OCI-LY1 (cell line): Measurements from ENCODE around the gene MACIR.

Experiments used
- H2AFZ ChIP-seq: fragments of 200-600 bp; sonication (generic), shearing (Covaris generic); 2 replicates; pipeline ENCODE4 v1.6.0; 2014; ENCODE audit warnings: antibody characterized with exemption, mild to moderate bottlenecking, low read length
- H3F3A ChIP-seq: fragments of 200-600 bp; sonication (generic), shearing (Covaris generic); 2 replicates; pipeline ENCODE4 v1.6.0; 2014; ENCODE audit warnings: mild to moderate bottlenecking, antibody characterized with exemption, low read length, moderate library complexity; ENCODE audit not compliant: insufficient read depth
- H3K27ac ChIP-seq: fragments of 200-600 bp; sonication (generic); 2 replicates; pipeline ENCODE4 v1.5.1; 2014; ENCODE audit warnings: low read length, mixed run types, mild to moderate bottlenecking, low read depth; ENCODE audit not compliant: poor library complexity, severe bottlenecking
- H3K27me3 ChIP-seq: fragments of 200-600 bp; sonication (generic); 2 replicates; pipeline ENCODE4 v1.6.0; 2014; ENCODE audit warnings: antibody characterized with exemption, mild to moderate bottlenecking, low read length, moderate library complexity; ENCODE audit not compliant: insufficient read depth
- H3K36me3 ChIP-seq: fragments of 200-600 bp; sonication (generic); 2 replicates; pipeline ENCODE4 v1.6.1; 2014; ENCODE audit warnings: mild to moderate bottlenecking, antibody characterized with exemption, low read length, moderate library complexity, mixed read lengths; ENCODE audit not compliant: insufficient read depth
- H3K4me1 ChIP-seq: fragments of 200-600 bp; sonication (generic); 2 replicates; pipeline ENCODE4 v1.5.1; 2014; ENCODE audit warnings: mild to moderate bottlenecking, low read length, moderate library complexity; ENCODE audit not compliant: insufficient read depth, severe bottlenecking
- H3K4me2 ChIP-seq: fragments of 200-600 bp; sonication (generic), shearing (Covaris generic); 2 replicates; pipeline ENCODE4 v1.6.1; 2014; ENCODE audit warnings: low read length
- H3K4me3 ChIP-seq: fragments of 200-600 bp; sonication (generic); 2 replicates; pipeline ENCODE4 v1.5.1; 2014; ENCODE audit warnings: low read length, low read depth, mild to moderate bottlenecking, mixed read lengths; ENCODE audit not compliant: poor library complexity, severe bottlenecking
- H3K79me2 ChIP-seq: fragments of 200-600 bp; shearing (Covaris generic); 2 replicates; pipeline ENCODE4 v1.6.1; 2016; ENCODE audit warnings: mixed run types, low read length, mixed read lengths; ENCODE audit not compliant: insufficient read depth
- H3K9ac ChIP-seq: fragments of 200-600 bp; sonication (generic), shearing (Covaris generic); 2 replicates; pipeline ENCODE4 v1.6.1; 2014; ENCODE audit warnings: mild to moderate bottlenecking, low read length, mixed read lengths
- H3K9me2 ChIP-seq: fragments of 200-600 bp; sonication (generic), shearing (Covaris generic); 2 replicates; pipeline ENCODE4 v1.6.1; 2014; ENCODE audit warnings: low read depth, mild to moderate bottlenecking, low read length, mixed read lengths
- H3K9me3 ChIP-seq: fragments of 200-600 bp; shearing (Covaris generic); 2 replicates; pipeline ENCODE4 v1.6.1; 2014; ENCODE audit warnings: low read length, mixed read lengths
- H4K20me1 ChIP-seq: fragments of 200-600 bp; sonication (generic), shearing (Covaris generic); 2 replicates; pipeline ENCODE4 v1.6.0; 2016; ENCODE audit warnings: mild to moderate bottlenecking, low read length; ENCODE audit not compliant: insufficient read depth
- EZH2 ChIP-seq: fragments of 200-600 bp; sonication (generic), shearing (Covaris generic); IDR thresholded peaks from 2 replicates; pipeline ENCODE4 v1.8.0; 2017; ENCODE audit warnings: borderline replicate concordance, mixed run types, mild to moderate bottlenecking, antibody characterized with exemption, low read length, moderate library complexity, mixed read lengths
- TF ChIP-seq, protein P1 (sequence below): fragments of 200-600 bp; sonication (generic), shearing (Covaris generic); IDR thresholded peaks from 2 replicates; pipeline ENCODE4 v1.5.1; 2017; ENCODE audit warnings: mild to moderate bottlenecking, antibody characterized with exemption, low read length, moderate library complexity, mixed read lengths

The MACIR gene

DNA sequence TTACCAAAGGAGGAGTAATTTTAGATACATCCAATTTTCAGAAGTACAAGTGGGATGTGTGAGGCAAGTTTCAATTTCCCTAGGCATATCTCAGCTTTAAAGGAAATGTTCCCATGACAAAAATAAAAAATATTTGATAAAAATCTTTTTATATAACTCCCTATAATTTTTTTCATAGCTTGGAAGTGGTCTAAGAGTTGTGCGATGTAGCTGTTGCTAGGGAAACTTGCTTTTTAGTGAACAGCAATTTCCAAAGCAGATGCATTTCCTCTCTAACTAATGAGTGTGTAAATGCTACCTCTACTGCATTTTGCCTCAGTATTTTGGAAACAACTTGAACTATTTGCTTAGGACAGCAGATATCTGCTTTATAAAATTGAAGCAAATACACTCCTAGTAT, 39.6 kb downstream of the MACIR start:
- no peak overlapping the region for H2AFZ ChIP-seq
- no peaks in the 10 kb centered on the region for H3K79me2 ChIP-seq
- H3K9me3 ChIP-seq, result no peaks in the 10 kb centered on the region
- no peaks in the 10 kb centered on the region for H3K4me1 ChIP-seq
- TF ChIP-seq, protein P1, sequence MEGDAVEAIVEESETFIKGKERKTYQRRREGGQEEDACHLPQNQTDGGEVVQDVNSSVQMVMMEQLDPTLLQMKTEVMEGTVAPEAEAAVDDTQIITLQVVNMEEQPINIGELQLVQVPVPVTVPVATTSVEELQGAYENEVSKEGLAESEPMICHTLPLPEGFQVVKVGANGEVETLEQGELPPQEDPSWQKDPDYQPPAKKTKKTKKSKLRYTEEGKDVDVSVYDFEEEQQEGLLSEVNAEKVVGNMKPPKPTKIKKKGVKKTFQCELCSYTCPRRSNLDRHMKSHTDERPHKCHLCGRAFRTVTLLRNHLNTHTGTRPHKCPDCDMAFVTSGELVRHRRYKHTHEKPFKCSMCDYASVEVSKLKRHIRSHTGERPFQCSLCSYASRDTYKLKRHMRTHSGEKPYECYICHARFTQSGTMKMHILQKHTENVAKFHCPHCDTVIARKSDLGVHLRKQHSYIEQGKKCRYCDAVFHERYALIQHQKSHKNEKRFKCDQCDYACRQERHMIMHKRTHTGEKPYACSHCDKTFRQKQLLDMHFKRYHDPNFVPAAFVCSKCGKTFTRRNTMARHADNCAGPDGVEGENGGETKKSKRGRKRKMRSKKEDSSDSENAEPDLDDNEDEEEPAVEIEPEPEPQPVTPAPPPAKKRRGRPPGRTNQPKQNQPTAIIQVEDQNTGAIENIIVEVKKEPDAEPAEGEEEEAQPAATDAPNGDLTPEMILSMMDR, result no peak
- no peak for TF ChIP-seq EZH2
- no peaks in the 10 kb centered on the region for H4K20me1 ChIP-seq
- no peaks in the 10 kb centered on the region for H3K27me3 ChIP-seq
- no peak overlapping the region for H3K9ac ChIP-seq
- H3K9me2 ChIP-seq, result no peaks in the 10 kb centered on the region
- H3K4me2 ChIP-seq, result no peak overlapping the region
- no peaks in the 10 kb centered on the region for H3F3A ChIP-seq
- no peaks in the 10 kb centered on the region for H3K36me3 ChIP-seq
- no peak overlapping the region for H3K4me3 ChIP-seq
- H3K27ac ChIP-seq, result no peak overlapping the region

DNA sequence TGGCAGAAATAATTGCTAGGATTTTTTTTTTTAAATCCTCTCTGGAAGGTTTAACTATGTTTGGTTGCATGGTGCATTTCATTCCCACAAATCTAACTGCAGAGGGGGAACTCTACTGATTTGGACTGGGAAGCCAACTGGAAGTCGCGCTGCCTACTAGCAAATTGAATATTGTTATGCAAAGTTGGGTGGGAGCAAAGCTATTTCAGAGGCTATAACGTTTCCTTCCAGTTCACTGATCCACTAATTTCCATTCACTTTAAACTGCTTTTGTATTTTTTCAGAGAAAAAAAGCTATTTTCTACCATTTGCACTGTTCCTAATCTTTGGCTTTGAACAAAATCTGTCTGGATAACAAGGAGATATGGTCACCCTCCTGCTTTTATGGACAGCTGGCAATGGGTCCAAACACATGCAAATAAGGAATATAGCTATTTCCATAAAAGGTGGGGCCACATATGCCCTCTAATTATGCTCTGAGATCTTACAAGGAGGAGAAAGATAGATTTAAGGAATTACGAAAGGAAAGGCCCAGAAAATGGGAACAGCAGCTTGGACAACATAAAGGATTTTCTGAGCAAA, 40.1 kb downstream of the MACIR start:
- Histone ChIP-seq H4K20me1 (no peaks in the 10 kb centered on the region), H3K27me3 (no peaks in the 10 kb centered on the region), H3K9me3 (no peaks in the 10 kb centered on the region), H3K27ac (no peak overlapping the region), H3K4me2 (no peak overlapping the region), H3K9me2 (no peaks in the 10 kb centered on the region), H3F3A (no peaks in the 10 kb centered on the region), H3K9ac (no peak overlapping the region), H3K36me3 (no peaks in the 10 kb centered on the region), H3K79me2 (no peaks in the 10 kb centered on the region), H3K4me3 (no peak overlapping the region), H2AFZ (no peak overlapping the region), H3K4me1 (no peaks in the 10 kb centered on the region)
- TF ChIP-seq, protein P1, result no peak
- no peak for TF ChIP-seq EZH2

DNA sequence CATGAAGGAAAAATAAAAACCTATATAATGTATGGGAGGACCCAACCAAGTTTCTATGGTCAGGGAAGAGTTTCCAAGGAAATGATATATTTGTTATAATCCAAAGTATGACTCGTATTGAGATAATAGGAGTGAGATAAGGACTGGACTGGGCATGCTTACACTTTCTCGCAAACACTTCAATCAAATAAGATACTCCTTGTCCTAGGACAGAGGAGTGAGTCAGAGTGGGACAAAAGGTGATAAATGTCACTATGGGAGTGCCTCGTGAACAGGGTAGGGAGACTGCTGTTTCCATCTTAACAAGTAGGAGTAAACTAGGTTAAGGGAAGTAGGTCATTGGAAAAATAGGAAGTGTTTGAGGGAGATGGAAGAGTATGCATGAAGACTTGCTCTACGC, 47.2 kb downstream of the MACIR start:
- H3K9me2 ChIP-seq, result no peaks in the 10 kb centered on the region
- no peak overlapping the region for H3K4me2 ChIP-seq
- no peaks in the 10 kb centered on the region; the same call in 1 of the 2 replicates for H3K36me3 ChIP-seq
- H3K9ac ChIP-seq, result no peak overlapping the region
- H3K4me3 ChIP-seq, result no peak overlapping the region
- TF ChIP-seq, protein P1, result no peak
- TF ChIP-seq EZH2, result no peak
- no peaks in the 10 kb centered on the region for H4K20me1 ChIP-seq
- H3K4me1 ChIP-seq, result no peaks in the 10 kb centered on the region
- no peaks in the 10 kb centered on the region for H3K79me2 ChIP-seq
- H3K27ac ChIP-seq, result no peak overlapping the region
- no peaks in the 10 kb centered on the region for H3K9me3 ChIP-seq
- no peaks in the 10 kb centered on the region for H3K27me3 ChIP-seq
- H3F3A ChIP-seq, result no peaks in the 10 kb centered on the region
- H2AFZ ChIP-seq, result no peak overlapping the region
